K562 (cell line): ENCODE data around the gene ADAMTS14. TPM values are rescaled to one million over a fixed set of nuclear protein-coding genes. Genes with fewer than 3 reads are reported as not detected.

Experiments
- ATAC-seq: fragments of 200-7000 bp; cut with Tn5 transposase; 3 replicates; pipeline ENCODE4 v1.9.1; 2020; ENCODE audit warnings: moderate library complexity
- BruUV-seq: library from RNA; stranded (reverse); fragments of 400-500 nt; replicated peaks from 2 replicates; lab custom pipeline; 2021; lab: Mats Ljungman, UMichigan
- CTCF ChIA-PET: fragments of 300-600 bp; formaldehyde crosslinking; extraction: SDS; loops from one replicate; lab custom pipeline; 2021; ENCODE audit warnings: low intra/inter-chr PET ratio; lab: Yijun Ruan, JAX
- POLR2A ChIA-PET: fragments of 300-600, 350-650 bp; sonication (Branson Sonifier 250); formaldehyde crosslinking; extraction: SDS; loops from one replicate; lab custom pipeline; 2021; ENCODE audit warnings: antibody characterized with exemption, inconsistent platforms; lab: Yijun Ruan, JAX
- DNase-seq, 4 experiments: peaks; one replicate each; pipeline versions ENCODE4 v3.0.0 to v3.0.0-alpha.2; 2011 to 2018; ENCODE audit warnings: low spot score in 3 of 4, mixed read lengths in 3 of 4; ENCODE audit errors: extremely low read depth in 1 of 4
- FAIRE-seq: peaks from 2 replicates; lab custom pipeline; 2011; peaks lifted over from hg19 to GRCh38; lab: Jason Lieb, UNC
- H2AFZ ChIP-seq: 2 replicates; pipeline ENCODE4 v1.6.0; 2011; ENCODE audit warnings: low read depth, low read length, control low read depth, inconsistent platforms
- H3K27ac ChIP-seq: fragments of 200-600 bp; 3 replicates; pipeline ENCODE4 v1.8.0; 2011; ENCODE audit warnings: low read depth, mild to moderate bottlenecking, control low read depth, inconsistent platforms, low read length, moderate library complexity, mixed read lengths; ENCODE audit errors: extremely low read depth
- H3K27me3 ChIP-seq, 2 experiments: fragments of 300-600 bp in 1 of 2; 2 replicates in 1 of 2; 3 replicates in 1 of 2; pipeline versions ENCODE4 v1.6.0 to v1.8.0; 2011; ENCODE audit warnings: inconsistent platforms in 2 of 2, low read length in 2 of 2, mild to moderate bottlenecking in 1 of 2, mixed read lengths in 1 of 2, moderate library complexity in 1 of 2; ENCODE audit not compliant: control insufficient read depth in 2 of 2, insufficient read depth in 2 of 2
- H3K36me3 ChIP-seq: fragments of 300-600 bp; 3 replicates; pipeline ENCODE4 v1.8.0; 2011; ENCODE audit warnings: mild to moderate bottlenecking, low read length, inconsistent platforms; ENCODE audit not compliant: control insufficient read depth, insufficient read depth
- H3K4me1 ChIP-seq, 2 experiments: fragments of 200-600 bp in 1 of 2; replicated peaks in 1 of 2; 2 replicates in 1 of 2; 3 replicates in 1 of 2; pipeline versions ENCODE4 v1.5.1 to v1.8.0; 2011; ENCODE audit warnings: inconsistent platforms in 2 of 2, low read length in 2 of 2, mild to moderate bottlenecking in 1 of 2, mixed read lengths in 1 of 2, moderate library complexity in 1 of 2; ENCODE audit not compliant: control insufficient read depth in 2 of 2, insufficient read depth in 2 of 2
- H3K4me2 ChIP-seq: 2 replicates; pipeline ENCODE4 v1.6.1; 2011; ENCODE audit warnings: low read length, control low read depth, inconsistent platforms, mixed read lengths; ENCODE audit not compliant: insufficient read depth
- H3K4me3 ChIP-seq: fragments of 200-600 bp; sonication (generic), shearing (Covaris generic); 2 replicates; pipeline ENCODE4 v1.5.1; 2016; ENCODE audit warnings: control low read depth, inconsistent platforms
- H3K79me2 ChIP-seq: fragments of 200-600 bp; 3 replicates; pipeline ENCODE4 v1.8.0; 2011; ENCODE audit warnings: low read length, inconsistent platforms; ENCODE audit not compliant: control insufficient read depth, insufficient read depth
- H3K9ac ChIP-seq, 2 experiments: 2 replicates each; pipeline versions ENCODE4 v1.6.0 to v1.6.1; 2011; ENCODE audit warnings: low read depth in 2 of 2, low read length in 2 of 2, control low read depth in 1 of 2, inconsistent platforms in 1 of 2, mild to moderate bottlenecking in 1 of 2, mixed read lengths in 1 of 2; ENCODE audit not compliant: insufficient read depth in 1 of 2
- H3K9me1 ChIP-seq: one replicate; pipeline ENCODE4 v1.6.0; 2011; ENCODE audit warnings: inconsistent platforms, mild to moderate bottlenecking, low read length, moderate library complexity; ENCODE audit not compliant: control insufficient read depth, insufficient read depth
- H3K9me3 ChIP-seq: replicated peaks from 2 replicates; pipeline ENCODE4 v1.5.1; 2011; ENCODE audit warnings: low read depth, low read length, inconsistent platforms; ENCODE audit not compliant: control insufficient read depth, insufficient read depth
- H4K20me1 ChIP-seq: replicated peaks from 2 replicates; pipeline ENCODE4 v1.6.1; 2011; ENCODE audit warnings: low read length, inconsistent platforms, mixed read lengths; ENCODE audit not compliant: control insufficient read depth, insufficient read depth
- ARID2 ChIP-seq: fragments of 450-650 bp; IDR thresholded peaks from 2 replicates; pipeline ENCODE4 v1.6.1; 2017; ENCODE audit warnings: antibody characterized with exemption, mild to moderate bottlenecking
- E2F8 ChIP-seq: fragments of 450-650 bp; IDR thresholded peaks from 2 replicates; pipeline ENCODE4 v1.7.1; 2018; ENCODE audit warnings: mild to moderate bottlenecking, low read depth; ENCODE audit not compliant: partially characterized antibody
- MEIS2 ChIP-seq: fragments of 450-650 bp; IDR thresholded peaks from 2 replicates; pipeline ENCODE4 v1.6.1; 2014; ENCODE audit warnings: mild to moderate bottlenecking; ENCODE audit not compliant: partially characterized antibody
- PKNOX1 ChIP-seq: fragments of 450-650 bp; IDR thresholded peaks from 2 replicates; pipeline ENCODE4 v1.6.1; 2016
- POLR2B ChIP-seq: fragments of 450-650 bp; IDR thresholded peaks from 2 replicates; pipeline ENCODE4 v1.6.1; 2018; ENCODE audit warnings: low read depth; ENCODE audit not compliant: partially characterized antibody
- ZNF668 ChIP-seq: fragments of 250-450 bp; sonication (Bioruptor Pico); IDR thresholded peaks from 2 replicates; pipeline ENCODE4 v1.8.0; 2022; ENCODE audit warnings: mild to moderate bottlenecking, inconsistent platforms
- ZNF717 ChIP-seq: fragments of 250-450 bp; sonication (Bioruptor Pico); IDR thresholded peaks from 2 replicates; pipeline ENCODE4 v1.5.0; 2021
- in situ Hi-C: fragments of 300-500 bp; cut with MboI; formaldehyde crosslinking; loops from 4 replicates; pipeline ENCODE4 v1.15.0; 2018; ENCODE audit warnings: inconsistent platforms, mixed read lengths
- intact Hi-C: fragments of 100-400 bp; cut with micrococcal nuclease; formaldehyde crosslinking; loops from 2 replicates; pipeline ENCODE4 v1.14.2; 2022
- polyA plus RNA-seq, 8 experiments: library from polyadenylated mRNA; depleted of rRNA in 4 of 8; stranded (reverse) in 5 of 8; unstranded in 3 of 8; fragments of >200 nt; fragmentation: Nextera tagmentation in 2 of 8; fragmentation: Illumina TruSeq in 1 of 8; extraction: Ambion mirVana in 2 of 8; extraction: Trizol in 1 of 8; gene quantifications; 2 replicates each; pipeline versions ENCODE4 v1.2.1 to v1.2.3, GENCODE V29; 2011 to 2014; ENCODE audit warnings: inconsistent platforms in 1 of 8, missing spikeins in 1 of 8
- total RNA-seq, 7 experiments: library from RNA; depleted of rRNA in 6 of 7; stranded (reverse); fragments of >200 nt in 6 of 7; fragmentation: Illumina TruSeq in 2 of 7; extraction: Trizol in 2 of 7; gene quantifications; 2 replicates each; pipeline versions ENCODE4 v1.2.1 to v1.2.3, GENCODE V29; 2011 to 2021; ENCODE audit warnings: low replicate concordance in 1 of 7
- TF ChIP-seq, protein P1 (sequence below): fragments of 450-650 bp; IDR thresholded peaks from 2 replicates; pipeline ENCODE4 v1.6.1; 2018; ENCODE audit not compliant: partially characterized antibody
- TF ChIP-seq, protein P2 (sequence below), 2 experiments: IDR thresholded peaks in 1 of 2; conservative IDR thresholded peaks in 1 of 2; 2 replicates each; pipeline ENCODE4 v1.6.1; 2016; ENCODE audit warnings: low read depth in 2 of 2, mild to moderate bottlenecking in 1 of 2, missing compliant biosample characterization in 1 of 2, missing genetic modification characterization in 1 of 2, moderate library complexity in 1 of 2

Gene ADAMTS14
- total and polyA plus RNA-seq, 9 of the 15 experiments (the other 6 are each of a cell fraction or from before 2014, with no cell fraction given), result 0.04 to 37.4 (median 15.9) TPM

- H3K27me3 ChIP-seq, result no peaks in the 10 kb centered on the region
- H3K36me3 ChIP-seq, result no peaks in the 10 kb centered on the region
- H3K4me2 ChIP-seq, result no peak overlapping the region
- H3K9ac ChIP-seq, result no peak overlapping the region
- CTCF ChIA-PET, result no interaction called here
- H3K9me1 ChIP-seq, result no peaks in the 10 kb centered on the region
- H3K79me2 ChIP-seq, result no peaks in the 10 kb centered on the region
- H3K4me1 ChIP-seq, result peaks cover 3 to 13% of the 10 kb centered on the region in 2 experiments; a peak in 3 of 5 replicates
- DNase-seq, result no peak
- peak overlapping the region; percentile 55 for H2AFZ ChIP-seq
- no TSS peak for BruUV-seq
- TF ChIP-seq ARID2, result no peak
- TF ChIP-seq, protein P1, sequence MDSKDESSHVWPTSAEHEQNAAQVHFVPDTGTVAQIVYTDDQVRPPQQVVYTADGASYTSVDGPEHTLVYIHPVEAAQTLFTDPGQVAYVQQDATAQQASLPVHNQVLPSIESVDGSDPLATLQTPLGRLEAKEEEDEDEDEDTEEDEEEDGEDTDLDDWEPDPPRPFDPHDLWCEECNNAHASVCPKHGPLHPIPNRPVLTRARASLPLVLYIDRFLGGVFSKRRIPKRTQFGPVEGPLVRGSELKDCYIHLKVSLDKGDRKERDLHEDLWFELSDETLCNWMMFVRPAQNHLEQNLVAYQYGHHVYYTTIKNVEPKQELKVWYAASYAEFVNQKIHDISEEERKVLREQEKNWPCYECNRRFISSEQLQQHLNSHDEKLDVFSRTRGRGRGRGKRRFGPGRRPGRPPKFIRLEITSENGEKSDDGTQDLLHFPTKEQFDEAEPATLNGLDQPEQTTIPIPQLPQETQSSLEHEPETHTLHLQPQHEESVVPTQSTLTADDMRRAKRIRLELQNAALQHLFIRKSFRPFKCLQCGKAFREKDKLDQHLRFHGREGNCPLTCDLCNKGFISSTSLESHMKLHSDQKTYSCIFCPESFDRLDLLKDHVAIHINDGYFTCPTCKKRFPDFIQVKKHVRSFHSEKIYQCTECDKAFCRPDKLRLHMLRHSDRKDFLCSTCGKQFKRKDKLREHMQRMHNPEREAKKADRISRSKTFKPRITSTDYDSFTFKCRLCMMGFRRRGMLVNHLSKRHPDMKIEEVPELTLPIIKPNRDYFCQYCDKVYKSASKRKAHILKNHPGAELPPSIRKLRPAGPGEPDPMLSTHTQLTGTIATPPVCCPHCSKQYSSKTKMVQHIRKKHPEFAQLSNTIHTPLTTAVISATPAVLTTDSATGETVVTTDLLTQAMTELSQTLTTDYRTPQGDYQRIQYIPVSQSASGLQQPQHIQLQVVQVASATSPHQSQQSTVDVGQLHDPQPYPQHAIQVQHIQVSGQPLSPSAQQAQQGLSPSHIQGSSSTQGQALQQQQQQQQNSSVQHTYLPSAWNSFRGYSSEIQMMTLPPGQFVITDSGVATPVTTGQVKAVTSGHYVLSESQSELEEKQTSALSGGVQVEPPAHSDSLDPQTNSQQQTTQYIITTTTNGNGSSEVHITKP, result peak; percentile 18
- TF ChIP-seq POLR2B, result no peak
- TF ChIP-seq, protein P2, sequence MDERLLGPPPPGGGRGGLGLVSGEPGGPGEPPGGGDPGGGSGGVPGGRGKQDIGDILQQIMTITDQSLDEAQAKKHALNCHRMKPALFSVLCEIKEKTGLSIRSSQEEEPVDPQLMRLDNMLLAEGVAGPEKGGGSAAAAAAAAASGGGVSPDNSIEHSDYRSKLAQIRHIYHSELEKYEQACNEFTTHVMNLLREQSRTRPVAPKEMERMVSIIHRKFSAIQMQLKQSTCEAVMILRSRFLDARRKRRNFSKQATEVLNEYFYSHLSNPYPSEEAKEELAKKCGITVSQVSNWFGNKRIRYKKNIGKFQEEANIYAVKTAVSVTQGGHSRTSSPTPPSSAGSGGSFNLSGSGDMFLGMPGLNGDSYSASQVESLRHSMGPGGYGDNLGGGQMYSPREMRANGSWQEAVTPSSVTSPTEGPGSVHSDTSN (CRISPR knock-in tag; IDR thresholded peaks at IDR 0.05; ENCODE audit: low read depth), result no peak
- TF ChIP-seq, protein P2 (tag; conservative IDR thresholded peaks at IDR 0.05; ENCODE audit: low read depth), result 0 out of 2 replicates have a peak, but pooled peaks have one; percentile 42
- no peak for TF ChIP-seq ZNF717 (CRISPR knock-in tag)
- peak; percentile 45 for TF ChIP-seq MEIS2
- TF ChIP-seq PKNOX1, result peak; percentile 72
- no peak for TF ChIP-seq E2F8
- TF ChIP-seq ZNF668 (CRISPR knock-in tag), result no peak
- TF ChIP-seq, all 486 proteins: peak for 4
- H4K20me1 ChIP-seq, result no peaks in the 10 kb centered on the region
- FAIRE-seq (no peak), ATAC-seq (no peak)
- H3K9me3 ChIP-seq, result peaks cover 14% of the 10 kb centered on the region
- no peak overlapping the region for H3K4me3 ChIP-seq
- in situ Hi-C loops, result no loop called here
- POLR2A ChIA-PET, result interaction anchor here (0.7 to 1.0 kb wide), 2 partner anchors 11 to 32 kb away, joined by 3 read pairs; no protein-coding TSS in a partner anchor
- no peak overlapping the region for H3K27ac ChIP-seq
- intact Hi-C loops, result no loop called here
These were observed 46.2 kb upstream of the ADAMTS14 start for GRCh38 chr10:70626056-70626455.
